ENCODE data around the gene NHEJ1.

GRCh38 chr2:219204425-219205164 lies 44.0 kb upstream of the NHEJ1 start:
- TF ChIP-seq, protein P1, sequence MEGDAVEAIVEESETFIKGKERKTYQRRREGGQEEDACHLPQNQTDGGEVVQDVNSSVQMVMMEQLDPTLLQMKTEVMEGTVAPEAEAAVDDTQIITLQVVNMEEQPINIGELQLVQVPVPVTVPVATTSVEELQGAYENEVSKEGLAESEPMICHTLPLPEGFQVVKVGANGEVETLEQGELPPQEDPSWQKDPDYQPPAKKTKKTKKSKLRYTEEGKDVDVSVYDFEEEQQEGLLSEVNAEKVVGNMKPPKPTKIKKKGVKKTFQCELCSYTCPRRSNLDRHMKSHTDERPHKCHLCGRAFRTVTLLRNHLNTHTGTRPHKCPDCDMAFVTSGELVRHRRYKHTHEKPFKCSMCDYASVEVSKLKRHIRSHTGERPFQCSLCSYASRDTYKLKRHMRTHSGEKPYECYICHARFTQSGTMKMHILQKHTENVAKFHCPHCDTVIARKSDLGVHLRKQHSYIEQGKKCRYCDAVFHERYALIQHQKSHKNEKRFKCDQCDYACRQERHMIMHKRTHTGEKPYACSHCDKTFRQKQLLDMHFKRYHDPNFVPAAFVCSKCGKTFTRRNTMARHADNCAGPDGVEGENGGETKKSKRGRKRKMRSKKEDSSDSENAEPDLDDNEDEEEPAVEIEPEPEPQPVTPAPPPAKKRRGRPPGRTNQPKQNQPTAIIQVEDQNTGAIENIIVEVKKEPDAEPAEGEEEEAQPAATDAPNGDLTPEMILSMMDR (IDR thresholded peaks at IDR 0.05; ENCODE audit: insufficient read depth, low read length, poor library complexity, severe bottlenecking) = no peak
- TF ChIP-seq EZH2phosphoT487 (conservative IDR thresholded peaks at IDR 0.05; ENCODE audit: low read length) = no peak
